ENCODE data around the gene MMP20.

Gene MMP20

GRCh38 chr11:102615894-102616432 is 9.2 kb downstream of the MMP20 start:
- no peak for DNase-seq
- Mint-ChIP-seq H3K4me1 (peaks cover 7% of the 10 kb centered on the region), H3K27me3 (peaks cover 20% of the 10 kb centered on the region), H3K4me3 (no peak overlapping the region), H3K36me3 (no peaks in the 10 kb centered on the region), H3K27ac (no peak overlapping the region), H3K9me3 (no peaks in the 10 kb centered on the region)
- CTCF ChIA-PET = interaction anchor here (1.5 to 6.6 kb wide), 6 partner anchors 115 to 328 kb away, joined by 4 to 158 read pairs (median 6); no protein-coding TSS in a partner anchor

- Mint-ChIP-seq H3K9me3 (no peaks in the 10 kb centered on the region), H3K27ac (no peak overlapping the region), H3K4me1 (peaks cover 8% of the 10 kb centered on the region), H3K4me3 (no peak overlapping the region), H3K36me3 (no peaks in the 10 kb centered on the region), H3K27me3 (peaks cover 17% of the 10 kb centered on the region)
- CTCF ChIA-PET = interaction anchor here (1.1 to 6.6 kb wide), 8 partner anchors 96 to 326 kb away, joined by 4 to 158 read pairs (median 32); no protein-coding TSS in a partner anchor
- no peak for DNase-seq
Observed at GRCh38 chr11:102615077-102615893, 9.8 kb downstream of the MMP20 start.

GRCh38 chr11:102614485-102614884 is 10.6 kb downstream of the MMP20 start:
- Mint-ChIP-seq H3K36me3 (no peaks in the 10 kb centered on the region), H3K27ac (no peak overlapping the region), H3K4me1 (peaks cover 8% of the 10 kb centered on the region), H3K27me3 (peaks cover 17% of the 10 kb centered on the region), H3K4me3 (no peak overlapping the region), H3K9me3 (no peaks in the 10 kb centered on the region)
- CTCF ChIA-PET = interaction anchor here (0.7 to 6.6 kb wide), 24 partner anchors 11 to 340 kb away, joined by 3 to 158 read pairs (median 6); no protein-coding TSS in a partner anchor
- no peak for DNase-seq

- peaks cover 17% of the 10 kb centered on the region for H3K27me3 Mint-ChIP-seq
Observed at GRCh38 chr11:102614031-102614430, 11.1 kb downstream of the MMP20 start.

GRCh38 chr11:102613450-102613849 is 11.7 kb downstream of the MMP20 start:
- no peak overlapping the region for H3K4me3 Mint-ChIP-seq
- DNase-seq = no peak
- CTCF ChIA-PET = interaction anchor here (0.7 to 6.6 kb wide), 54 partner anchors 9 to 749 kb away, joined by 3 to 158 read pairs (median 4); no protein-coding TSS in a partner anchor
- peaks cover 8% of the 10 kb centered on the region for H3K4me1 Mint-ChIP-seq
- H3K9me3 Mint-ChIP-seq = no peaks in the 10 kb centered on the region
- H3K36me3 Mint-ChIP-seq = no peaks in the 10 kb centered on the region
- no peak overlapping the region for H3K27ac Mint-ChIP-seq
- peaks cover 17% of the 10 kb centered on the region for H3K27me3 Mint-ChIP-seq

More at GRCh38 chr11:102614031-102614430, 11.1 kb downstream of the MMP20 start:
- Mint-ChIP-seq H3K27ac (no peak overlapping the region), H3K36me3 (no peaks in the 10 kb centered on the region), H3K4me3 (no peak overlapping the region), H3K4me1 (peaks cover 8% of the 10 kb centered on the region), H3K9me3 (no peaks in the 10 kb centered on the region)
- no peak for DNase-seq
- CTCF ChIA-PET = interaction anchor here (0.7 to 6.6 kb wide), 40 partner anchors 10 to 608 kb away, joined by 3 to 158 read pairs (median 5); no protein-coding TSS in a partner anchor

GRCh38 chr11:102611291-102611690 is 13.8 kb downstream of the MMP20 start:
- peaks cover 23% of the 10 kb centered on the region for H3K27me3 Mint-ChIP-seq
- no peak for DNase-seq
- H3K4me3 Mint-ChIP-seq = no peak overlapping the region
- H3K9me3 Mint-ChIP-seq = no peaks in the 10 kb centered on the region
- H3K4me1 Mint-ChIP-seq = peaks cover 8% of the 10 kb centered on the region
- H3K36me3 Mint-ChIP-seq = no peaks in the 10 kb centered on the region
- no peak overlapping the region for H3K27ac Mint-ChIP-seq
- CTCF ChIA-PET = interaction anchor here (0.7 to 6.6 kb wide), 22 partner anchors 7 to 322 kb away, joined by 3 to 158 read pairs (median 5); no protein-coding TSS in a partner anchor

- peaks cover 17% of the 10 kb centered on the region for H3K27me3 Mint-ChIP-seq
- H3K36me3 Mint-ChIP-seq = no peaks in the 10 kb centered on the region
- CTCF ChIA-PET = interaction anchor here (0.6 to 6.6 kb wide), 8 partner anchors 55 to 337 kb away, joined by 3 to 158 read pairs (median 4); no protein-coding TSS in a partner anchor
- no peak overlapping the region for H3K27ac Mint-ChIP-seq
- peaks cover 8% of the 10 kb centered on the region for H3K4me1 Mint-ChIP-seq
- no peak overlapping the region for H3K4me3 Mint-ChIP-seq
- no peaks in the 10 kb centered on the region for H3K9me3 Mint-ChIP-seq
- no peak for DNase-seq
Observed at GRCh38 chr11:102610200-102610599, 14.9 kb downstream of the MMP20 start.

- Mint-ChIP-seq H3K9me3 (no peaks in the 10 kb centered on the region), H3K27ac (no peak overlapping the region), H3K4me3 (no peak overlapping the region), H3K4me1 (peaks cover 8% of the 10 kb centered on the region), H3K27me3 (peaks cover 17% of the 10 kb centered on the region), H3K36me3 (no peaks in the 10 kb centered on the region)
- no peak for DNase-seq
- CTCF ChIA-PET = interaction anchor here (0.8 to 2.0 kb wide), 5 partner anchors 8 to 267 kb away, joined by 3 to 8 read pairs (median 4); no protein-coding TSS in a partner anchor
Observed at GRCh38 chr11:102608699-102609098, 16.4 kb downstream of the MMP20 start.

- DNase-seq = no peak
- no peak overlapping the region for H3K27ac Mint-ChIP-seq
- H3K36me3 Mint-ChIP-seq = no peaks in the 10 kb centered on the region
- H3K9me3 Mint-ChIP-seq = no peaks in the 10 kb centered on the region
- CTCF ChIA-PET = interaction anchor here (0.9 to 3.3 kb wide), 3 partner anchors 8 to 214 kb away, joined by 3 to 25 read pairs (median 3); no protein-coding TSS in a partner anchor
- H3K4me3 Mint-ChIP-seq = no peak overlapping the region
- peaks cover 13% of the 10 kb centered on the region for H3K27me3 Mint-ChIP-seq
- H3K4me1 Mint-ChIP-seq = peaks cover 2% of the 10 kb centered on the region
Observed at GRCh38 chr11:102604875-102605274, 20.3 kb downstream of the MMP20 start.

- Mint-ChIP-seq H3K27ac (no peak overlapping the region), H3K36me3 (no peaks in the 10 kb centered on the region), H3K4me3 (no peak overlapping the region), H3K9me3 (no peaks in the 10 kb centered on the region), H3K27me3 (peaks cover 13% of the 10 kb centered on the region), H3K4me1 (peaks cover 2% of the 10 kb centered on the region)
- CTCF ChIA-PET = interaction anchor here (3.3 kb wide), 1 partner anchor 9 kb away, joined by 25 read pairs; no protein-coding TSS in a partner anchor
- no peak for DNase-seq
Observed at GRCh38 chr11:102604011-102604410, 21.1 kb downstream of the MMP20 start.

GRCh38 chr11:102603576-102603975 is 21.6 kb downstream of the MMP20 start:
- Mint-ChIP-seq H3K27ac (no peak overlapping the region), H3K36me3 (no peaks in the 10 kb centered on the region), H3K4me1 (peaks cover 2% of the 10 kb centered on the region), H3K9me3 (no peaks in the 10 kb centered on the region), H3K4me3 (no peak overlapping the region), H3K27me3 (peaks cover 13% of the 10 kb centered on the region)
- CTCF ChIA-PET = interaction anchor here (3.3 kb wide), 1 partner anchor 9 kb away, joined by 25 read pairs; no protein-coding TSS in a partner anchor
- DNase-seq = no peak

GRCh38 chr11:102603091-102603490 is 22.0 kb downstream of the MMP20 start:
- Mint-ChIP-seq H3K9me3 (no peaks in the 10 kb centered on the region), H3K36me3 (no peaks in the 10 kb centered on the region), H3K4me3 (no peak overlapping the region), H3K27ac (no peak overlapping the region), H3K27me3 (peaks cover 13% of the 10 kb centered on the region), H3K4me1 (peaks cover 2% of the 10 kb centered on the region)
- DNase-seq = no peak
- CTCF ChIA-PET = interaction anchor here (0.6 to 3.3 kb wide), 3 partner anchors 10 to 431 kb away, joined by 3 to 25 read pairs (median 4); no protein-coding TSS in a partner anchor

- no peak overlapping the region for H3K4me3 Mint-ChIP-seq
- H3K27me3 Mint-ChIP-seq = no peaks in the 10 kb centered on the region
- H3K4me1 Mint-ChIP-seq = peaks cover 2% of the 10 kb centered on the region
- H3K9me3 Mint-ChIP-seq = no peaks in the 10 kb centered on the region
- DNase-seq = no peak
- CTCF ChIA-PET = interaction anchor here (1.0 kb wide), 1 partner anchor 13 kb away, joined by 4 read pairs; no protein-coding TSS in a partner anchor
- H3K36me3 Mint-ChIP-seq = no peaks in the 10 kb centered on the region
- H3K27ac Mint-ChIP-seq = no peak overlapping the region
Observed at GRCh38 chr11:102600666-102601065, 24.5 kb downstream of the MMP20 start.

Data from activated naive CD4-positive, alpha-beta T cell treated with anti-CD3 and anti-CD28 coated beads, Interleukin-2, amount 10 ng/mL, durations not matched to agents 7 days and 5 days (primary cell).